ENCODE data around the gene PDCD7.

- no peak for TF ChIP-seq CTCF (IDR thresholded peaks at IDR 0.05; ENCODE audit: borderline replicate concordance, extremely low read depth, low read length, poor library complexity, severe bottlenecking)
- no peak for TF ChIP-seq EZH2 (IDR thresholded peaks at IDR 0.05; ENCODE audit: borderline replicate concordance, low read depth, low read length, severe bottlenecking)
Observed at GRCh38 chr15:65081270-65081669, 52.3 kb downstream of the PDCD7 start.
